Measurements from ENCODE around the gene LSAMP. TPM values are rescaled to one million over a fixed set of nuclear protein-coding genes. Genes with fewer than 3 reads are reported as not detected.

Gene LSAMP
- total RNA-seq, 1 donor = 3.3 TPM

- H3K4me3 ChIP-seq (ENCODE audit: insufficient read depth, low read length) = no peak overlapping the region
- H2AFZ ChIP-seq (ENCODE audit: low read length) = no peak overlapping the region
- no peaks in the 10 kb centered on the region for H4K20me1 ChIP-seq (ENCODE audit: insufficient read depth, low read length)
- DNase-seq (ENCODE audit: insufficient read length, low spot score, missing footprints) = no peak
- no peaks in the 10 kb centered on the region for H3K79me2 ChIP-seq (ENCODE audit: insufficient read depth, low read length)
- H3K27ac ChIP-seq (ENCODE audit: low read depth, low read length) = no peak overlapping the region
- H3K9me3 ChIP-seq (ENCODE audit: low read depth, low read length) = no peaks in the 10 kb centered on the region
- H3K4me2 ChIP-seq (ENCODE audit: insufficient read depth, low read length) = no peak overlapping the region
- no peaks in the 10 kb centered on the region for H3K4me1 ChIP-seq (ENCODE audit: insufficient read depth, low read length)
- TF ChIP-seq, protein P1, sequence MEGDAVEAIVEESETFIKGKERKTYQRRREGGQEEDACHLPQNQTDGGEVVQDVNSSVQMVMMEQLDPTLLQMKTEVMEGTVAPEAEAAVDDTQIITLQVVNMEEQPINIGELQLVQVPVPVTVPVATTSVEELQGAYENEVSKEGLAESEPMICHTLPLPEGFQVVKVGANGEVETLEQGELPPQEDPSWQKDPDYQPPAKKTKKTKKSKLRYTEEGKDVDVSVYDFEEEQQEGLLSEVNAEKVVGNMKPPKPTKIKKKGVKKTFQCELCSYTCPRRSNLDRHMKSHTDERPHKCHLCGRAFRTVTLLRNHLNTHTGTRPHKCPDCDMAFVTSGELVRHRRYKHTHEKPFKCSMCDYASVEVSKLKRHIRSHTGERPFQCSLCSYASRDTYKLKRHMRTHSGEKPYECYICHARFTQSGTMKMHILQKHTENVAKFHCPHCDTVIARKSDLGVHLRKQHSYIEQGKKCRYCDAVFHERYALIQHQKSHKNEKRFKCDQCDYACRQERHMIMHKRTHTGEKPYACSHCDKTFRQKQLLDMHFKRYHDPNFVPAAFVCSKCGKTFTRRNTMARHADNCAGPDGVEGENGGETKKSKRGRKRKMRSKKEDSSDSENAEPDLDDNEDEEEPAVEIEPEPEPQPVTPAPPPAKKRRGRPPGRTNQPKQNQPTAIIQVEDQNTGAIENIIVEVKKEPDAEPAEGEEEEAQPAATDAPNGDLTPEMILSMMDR (IDR thresholded peaks at IDR 0.05; ENCODE audit: extremely low read depth, low read depth, low read length) = no peak
- H3K27me3 ChIP-seq (ENCODE audit: insufficient read depth, low read length) = no peaks in the 10 kb centered on the region
- H3K36me3 ChIP-seq (ENCODE audit: insufficient read depth, low read length) = no peaks in the 10 kb centered on the region
Measured at GRCh38 chr3:116064646-116065045, 380.6 kb downstream of the LSAMP start.

GRCh38 chr3:116059421-116060096, 385.7 kb downstream of the LSAMP start:
- H3K27ac ChIP-seq (ENCODE audit: low read depth, low read length) = no peak overlapping the region
- H3K4me3 ChIP-seq (ENCODE audit: insufficient read depth, low read length) = no peak overlapping the region
- TF ChIP-seq, protein P1 (IDR thresholded peaks at IDR 0.05; ENCODE audit: extremely low read depth, low read depth, low read length) = no peak
- H3K4me1 ChIP-seq (ENCODE audit: insufficient read depth, low read length) = no peaks in the 10 kb centered on the region
- no peak overlapping the region for H2AFZ ChIP-seq (ENCODE audit: low read length)
- peak; percentile 26 for DNase-seq (ENCODE audit: insufficient read length, low spot score, missing footprints)
- no peaks in the 10 kb centered on the region for H3K9me3 ChIP-seq (ENCODE audit: low read depth, low read length)
- H3K4me2 ChIP-seq (ENCODE audit: insufficient read depth, low read length) = no peak overlapping the region
- no peaks in the 10 kb centered on the region for H3K79me2 ChIP-seq (ENCODE audit: insufficient read depth, low read length)
- no peaks in the 10 kb centered on the region for H4K20me1 ChIP-seq (ENCODE audit: insufficient read depth, low read length)
- no peaks in the 10 kb centered on the region for H3K27me3 ChIP-seq (ENCODE audit: insufficient read depth, low read length)
- no peaks in the 10 kb centered on the region for H3K36me3 ChIP-seq (ENCODE audit: insufficient read depth, low read length)

DNA sequence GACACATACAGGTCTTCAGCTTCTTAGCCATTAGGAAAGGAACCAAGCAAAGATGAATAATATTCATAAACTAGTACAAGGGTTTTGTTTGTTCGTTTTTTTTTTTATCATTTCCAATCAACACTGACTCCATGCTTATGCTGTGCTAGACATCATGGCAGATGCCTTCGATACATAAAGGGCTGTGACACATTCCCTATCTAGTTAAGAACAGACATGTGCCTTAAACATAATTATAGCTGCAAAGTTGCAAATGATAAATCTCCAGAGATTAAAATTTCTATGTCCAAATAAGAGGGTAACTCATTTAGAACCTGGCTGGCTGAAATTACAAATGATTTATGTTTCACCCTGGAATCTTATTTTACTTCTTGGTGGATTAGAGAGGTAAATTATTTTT, 386.4 kb downstream of the LSAMP start:
- no peak overlapping the region for H3K4me2 ChIP-seq (ENCODE audit: insufficient read depth, low read length)
- no peaks in the 10 kb centered on the region for H3K79me2 ChIP-seq (ENCODE audit: insufficient read depth, low read length)
- H3K36me3 ChIP-seq (ENCODE audit: insufficient read depth, low read length) = no peaks in the 10 kb centered on the region
- H3K4me3 ChIP-seq (ENCODE audit: insufficient read depth, low read length) = no peak overlapping the region
- no peak for DNase-seq (ENCODE audit: insufficient read length, low spot score, missing footprints)
- no peak overlapping the region for H3K27ac ChIP-seq (ENCODE audit: low read depth, low read length)
- TF ChIP-seq, protein P1 (IDR thresholded peaks at IDR 0.05; ENCODE audit: extremely low read depth, low read depth, low read length) = no peak
- no peaks in the 10 kb centered on the region for H3K27me3 ChIP-seq (ENCODE audit: insufficient read depth, low read length)
- H3K9me3 ChIP-seq (ENCODE audit: low read depth, low read length) = no peaks in the 10 kb centered on the region
- H2AFZ ChIP-seq (ENCODE audit: low read length) = no peak overlapping the region
- H4K20me1 ChIP-seq (ENCODE audit: insufficient read depth, low read length) = no peaks in the 10 kb centered on the region
- H3K4me1 ChIP-seq (ENCODE audit: insufficient read depth, low read length) = no peaks in the 10 kb centered on the region

DNA sequence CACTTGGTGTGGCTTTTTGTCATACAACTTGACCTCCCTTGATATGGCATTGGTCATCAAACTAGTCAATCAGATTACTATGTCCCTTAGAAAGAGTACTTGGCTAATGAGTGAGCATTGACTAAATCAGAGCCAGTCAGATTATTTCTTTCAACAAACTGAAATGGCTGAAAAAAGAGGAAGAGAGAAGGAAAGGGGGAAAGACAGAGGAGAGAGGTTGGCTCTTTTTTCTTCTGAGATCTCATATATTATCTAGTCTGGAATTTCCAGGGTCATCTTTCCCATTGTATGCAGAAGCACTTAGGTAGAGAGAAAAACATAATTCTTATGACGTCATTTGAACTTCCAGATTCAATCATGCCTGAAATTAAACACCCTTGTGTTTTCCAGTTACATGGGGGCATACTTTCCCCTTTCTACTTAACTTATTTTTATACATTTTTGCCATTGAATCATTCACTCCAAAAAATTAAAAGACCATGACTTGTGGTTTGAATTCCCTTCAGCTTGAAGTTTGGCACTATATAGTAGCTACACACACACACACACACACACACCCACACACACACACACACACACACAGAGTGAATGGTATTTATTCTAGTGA, 387.8 kb downstream of the LSAMP start:
- Histone ChIP-seq H3K9me3 (ENCODE audit: low read depth, low read length) (no peaks in the 10 kb centered on the region), H3K4me3 (ENCODE audit: insufficient read depth, low read length) (no peak overlapping the region), H3K4me1 (ENCODE audit: insufficient read depth, low read length) (no peaks in the 10 kb centered on the region), H2AFZ (ENCODE audit: low read length) (no peak overlapping the region), H4K20me1 (ENCODE audit: insufficient read depth, low read length) (no peaks in the 10 kb centered on the region), H3K27ac (ENCODE audit: low read depth, low read length) (no peak overlapping the region), H3K27me3 (ENCODE audit: insufficient read depth, low read length) (no peaks in the 10 kb centered on the region), H3K36me3 (ENCODE audit: insufficient read depth, low read length) (no peaks in the 10 kb centered on the region), H3K4me2 (ENCODE audit: insufficient read depth, low read length) (no peak overlapping the region), H3K79me2 (ENCODE audit: insufficient read depth, low read length) (no peaks in the 10 kb centered on the region)
- TF ChIP-seq, protein P1 (IDR thresholded peaks at IDR 0.05; ENCODE audit: extremely low read depth, low read depth, low read length) = no peak
- DNase-seq (ENCODE audit: insufficient read length, low spot score, missing footprints) = no peak

Measured in osteoblast (primary cell).